Liver (tissue), 9 donors: ENCODE measurements around the gene ST3GAL3. TPM values are rescaled to one million over a fixed set of nuclear protein-coding genes. Genes with fewer than 3 reads are reported as not detected.

Experiments
- DNase-seq: peaks from one replicate; pipeline ENCODE4 v3.0.0-alpha.2; 2017; ENCODE audit warnings: low spot score
- H3K27ac ChIP-seq, 2 donors: one replicate each; pipeline ENCODE4 v1.7.0; 2013; ENCODE audit warnings: inconsistent platforms in 2 of 2, low read length in 2 of 2, control low read depth in 1 of 2, low read depth in 1 of 2, mild to moderate bottlenecking in 1 of 2
- H3K27me3 ChIP-seq, 4 donors: one replicate each; pipeline versions ENCODE4 v1.6.1 to v1.7.0; 2013; ENCODE audit warnings: low read length in 3 of 4, inconsistent platforms in 1 of 4, mild to moderate bottlenecking in 1 of 4, moderate library complexity in 1 of 4; ENCODE audit not compliant: control insufficient read depth in 4 of 4, insufficient read depth in 4 of 4
- H3K36me3 ChIP-seq, 4 donors: one replicate each; pipeline versions ENCODE4 v1.6.1 to v1.7.0; 2013; ENCODE audit warnings: low read length in 3 of 4, mild to moderate bottlenecking in 3 of 4, low read depth in 1 of 4, moderate library complexity in 1 of 4; ENCODE audit not compliant: control insufficient read depth in 4 of 4, insufficient read depth in 3 of 4
- H3K4me1 ChIP-seq, 4 donors: one replicate each; pipeline versions ENCODE4 v1.6.1 to v1.7.0; 2013; ENCODE audit warnings: low read length in 3 of 4, mild to moderate bottlenecking in 3 of 4, moderate library complexity in 1 of 4; ENCODE audit not compliant: control insufficient read depth in 4 of 4, insufficient read depth in 4 of 4
- H3K4me3 ChIP-seq, 3 donors: one replicate each; pipeline versions ENCODE4 v1.6.1 to v1.7.0; 2013; ENCODE audit warnings: low read length in 3 of 3, control low read depth in 1 of 3, low read depth in 1 of 3, mild to moderate bottlenecking in 1 of 3
- H3K9ac ChIP-seq, 2 donors: one replicate each; pipeline ENCODE4 v1.7.0; 2013; ENCODE audit warnings: low read length in 2 of 2, mild to moderate bottlenecking in 2 of 2, moderate library complexity in 2 of 2, control low read depth in 1 of 2, low read depth in 1 of 2
- H3K9me3 ChIP-seq, 4 donors: one replicate each; pipeline versions ENCODE4 v1.6.1 to v1.7.0; 2013; ENCODE audit warnings: low read length in 3 of 4; ENCODE audit not compliant: control insufficient read depth in 4 of 4
- EGR1 ChIP-seq, 2 donors: IDR thresholded peaks; 2 replicates each; pipeline ENCODE4 v1.6.1; 2016 to 2018; ENCODE audit warnings: antibody characterized with exemption in 2 of 2, low read depth in 2 of 2
- FOXA1 ChIP-seq: IDR thresholded peaks from 2 replicates; pipeline ENCODE4 v1.6.1; 2016; ENCODE audit warnings: antibody characterized with exemption
- FOXA2 ChIP-seq: IDR thresholded peaks from 2 replicates; pipeline ENCODE4 v1.6.1; 2016; ENCODE audit warnings: antibody characterized with exemption
- GABPA ChIP-seq, 2 donors: IDR thresholded peaks in 1 of 2; conservative IDR thresholded peaks in 1 of 2; 2 replicates each; pipeline ENCODE4 v1.6.1; 2016; ENCODE audit warnings: antibody characterized with exemption in 2 of 2, mild to moderate bottlenecking in 1 of 2, moderate library complexity in 1 of 2
- HNF4A ChIP-seq, 2 donors: conservative IDR thresholded peaks; 2 replicates each; pipeline ENCODE4 v1.6.1; 2016; ENCODE audit warnings: antibody characterized with exemption in 2 of 2, mild to moderate bottlenecking in 2 of 2
- HNF4G ChIP-seq: IDR thresholded peaks from 2 replicates; pipeline ENCODE4 v1.6.1; 2016; ENCODE audit warnings: antibody characterized with exemption
- JUND ChIP-seq, 2 donors: IDR thresholded peaks; 2 replicates each; pipeline ENCODE4 v1.6.1; 2016; ENCODE audit warnings: antibody characterized with exemption in 2 of 2
- NR2F2 ChIP-seq: IDR thresholded peaks from 2 replicates; pipeline ENCODE4 v1.6.1; 2016; ENCODE audit warnings: antibody characterized with exemption
- RAD21 ChIP-seq, 2 donors: IDR thresholded peaks; 2 replicates each; pipeline ENCODE4 v1.6.1; 2016; ENCODE audit warnings: antibody characterized with exemption in 2 of 2, mild to moderate bottlenecking in 2 of 2
- RXRA ChIP-seq, 2 donors: IDR thresholded peaks; 2 replicates each; pipeline ENCODE4 v1.6.1; 2017 to 2018; ENCODE audit warnings: antibody characterized with exemption in 2 of 2, mild to moderate bottlenecking in 1 of 2
- SP1 ChIP-seq: IDR thresholded peaks from 2 replicates; pipeline ENCODE4 v1.6.1; 2018; ENCODE audit warnings: antibody characterized with exemption, mild to moderate bottlenecking
- TAF1 ChIP-seq: conservative IDR thresholded peaks from 2 replicates; pipeline ENCODE4 v1.6.1; 2016; ENCODE audit warnings: antibody characterized with exemption, mild to moderate bottlenecking
- YY1 ChIP-seq: IDR thresholded peaks from 2 replicates; pipeline ENCODE4 v1.6.1; 2016; ENCODE audit warnings: antibody characterized with exemption, mild to moderate bottlenecking
- WGBS: extraction: QIAGEN DNeasy Blood & Tissue Kit; methylation state at CpG from one replicate; pipeline ENCODE4 v1.1.7; 2013; 5-methylcytosine and 5-hydroxymethylcytosine counted together
- polyA plus RNA-seq, 2 donors: library from polyadenylated mRNA; stranded (reverse) in 1 of 2; unstranded in 1 of 2; fragments of 200-250 nt in 1 of 2; fragments of >200 nt in 1 of 2; fragmentation: Nextera tagmentation in 1 of 2; extraction: Ambion mirVana in 1 of 2; gene quantifications; one replicate each; pipeline versions ENCODE4 v1.2.1 to v1.2.3, GENCODE V29; 2013 to 2015
- total RNA-seq, 2 donors: library from RNA; depleted of rRNA; stranded (reverse); fragments of >200 nt; gene quantifications; one replicate each; pipeline ENCODE4 v1.2.3, GENCODE V29; 2014
- TF ChIP-seq, protein P1 (sequence below): IDR thresholded peaks from 2 replicates; pipeline ENCODE4 v1.6.1; 2016; ENCODE audit warnings: antibody characterized with exemption
- TF ChIP-seq, protein P2 (sequence below): fragments of 150-350 bp; IDR thresholded peaks from 2 replicates; pipeline ENCODE4 v1.5.1; 2017; ENCODE audit warnings: improper control_type of control experiment, low read depth, low read length; ENCODE audit not compliant: missing input control
- TF ChIP-seq, protein P3 (sequence below): IDR thresholded peaks from 2 replicates; pipeline ENCODE4 v1.6.1; 2016; ENCODE audit warnings: antibody characterized with exemption
- TF ChIP-seq, protein P4 (sequence below): IDR thresholded peaks from 2 replicates; pipeline ENCODE4 v1.6.1; 2016; ENCODE audit warnings: antibody characterized with exemption, mild to moderate bottlenecking
- TF ChIP-seq, protein P5 (sequence below): IDR thresholded peaks from 2 replicates; pipeline ENCODE4 v1.6.1; 2016; ENCODE audit warnings: antibody characterized with exemption
- donor health status: healthy.
- donor health status: healthy.
- donor health status: healthy.
- donor health status: healthy.
- donor health status: healthy.

The ST3GAL3 gene
- total and polyA plus RNA-seq, 4 donors: 4.9 to 11.4 (median 8.1) TPM

DNA sequence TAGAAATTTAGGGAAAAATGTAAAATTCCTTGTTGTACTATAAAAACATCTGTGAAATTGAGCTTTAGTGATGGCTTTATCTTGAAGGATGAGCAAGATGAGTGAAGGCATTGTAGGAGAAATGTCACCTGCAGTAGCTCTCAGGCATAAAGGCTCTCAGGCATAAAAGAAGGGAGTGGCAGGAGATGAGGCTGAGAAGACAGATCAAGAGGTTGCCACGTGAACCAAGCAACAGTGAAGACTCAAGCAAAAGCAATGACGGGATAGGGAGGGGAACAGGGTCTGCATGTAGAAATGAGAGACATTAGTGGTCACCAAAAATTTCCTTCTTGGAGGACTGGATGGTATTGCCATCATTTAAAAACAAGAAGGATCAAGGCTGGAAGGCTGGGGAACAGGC is 98.8 kb downstream of the ST3GAL3 start:
- H3K9ac ChIP-seq: no peak overlapping the region
- no peaks in the 10 kb centered on the region for H3K4me1 ChIP-seq
- no peaks in the 10 kb centered on the region for H3K36me3 ChIP-seq
- H3K27ac ChIP-seq: no peak overlapping the region
- TF ChIP-seq FOXA2 (no peak), FOXA1 (no peak), TAF1 (no peak), HNF4A (conservative IDR thresholded peaks at IDR 0.05) (no peak), NR2F2 (no peak), RAD21 (IDR thresholded peaks at IDR 0.05) (no peak), EGR1 (IDR thresholded peaks at IDR 0.05; ENCODE audit: low read depth in 2 of 2) (no peak), JUND (IDR thresholded peaks at IDR 0.05) (no peak), GABPA (IDR thresholded peaks at IDR 0.05 in 1 of 2, conservative IDR thresholded peaks at IDR 0.05 in 1 of 2) (no peak), RXRA (IDR thresholded peaks at IDR 0.05) (no peak), SP1 (no peak), YY1 (no peak), HNF4G (no peak)
- TF ChIP-seq, protein P1, sequence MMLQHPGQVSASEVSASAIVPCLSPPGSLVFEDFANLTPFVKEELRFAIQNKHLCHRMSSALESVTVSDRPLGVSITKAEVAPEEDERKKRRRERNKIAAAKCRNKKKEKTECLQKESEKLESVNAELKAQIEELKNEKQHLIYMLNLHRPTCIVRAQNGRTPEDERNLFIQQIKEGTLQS: no peak
- TF ChIP-seq, protein P2, sequence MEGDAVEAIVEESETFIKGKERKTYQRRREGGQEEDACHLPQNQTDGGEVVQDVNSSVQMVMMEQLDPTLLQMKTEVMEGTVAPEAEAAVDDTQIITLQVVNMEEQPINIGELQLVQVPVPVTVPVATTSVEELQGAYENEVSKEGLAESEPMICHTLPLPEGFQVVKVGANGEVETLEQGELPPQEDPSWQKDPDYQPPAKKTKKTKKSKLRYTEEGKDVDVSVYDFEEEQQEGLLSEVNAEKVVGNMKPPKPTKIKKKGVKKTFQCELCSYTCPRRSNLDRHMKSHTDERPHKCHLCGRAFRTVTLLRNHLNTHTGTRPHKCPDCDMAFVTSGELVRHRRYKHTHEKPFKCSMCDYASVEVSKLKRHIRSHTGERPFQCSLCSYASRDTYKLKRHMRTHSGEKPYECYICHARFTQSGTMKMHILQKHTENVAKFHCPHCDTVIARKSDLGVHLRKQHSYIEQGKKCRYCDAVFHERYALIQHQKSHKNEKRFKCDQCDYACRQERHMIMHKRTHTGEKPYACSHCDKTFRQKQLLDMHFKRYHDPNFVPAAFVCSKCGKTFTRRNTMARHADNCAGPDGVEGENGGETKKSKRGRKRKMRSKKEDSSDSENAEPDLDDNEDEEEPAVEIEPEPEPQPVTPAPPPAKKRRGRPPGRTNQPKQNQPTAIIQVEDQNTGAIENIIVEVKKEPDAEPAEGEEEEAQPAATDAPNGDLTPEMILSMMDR: no peak
- TF ChIP-seq, protein P3, sequence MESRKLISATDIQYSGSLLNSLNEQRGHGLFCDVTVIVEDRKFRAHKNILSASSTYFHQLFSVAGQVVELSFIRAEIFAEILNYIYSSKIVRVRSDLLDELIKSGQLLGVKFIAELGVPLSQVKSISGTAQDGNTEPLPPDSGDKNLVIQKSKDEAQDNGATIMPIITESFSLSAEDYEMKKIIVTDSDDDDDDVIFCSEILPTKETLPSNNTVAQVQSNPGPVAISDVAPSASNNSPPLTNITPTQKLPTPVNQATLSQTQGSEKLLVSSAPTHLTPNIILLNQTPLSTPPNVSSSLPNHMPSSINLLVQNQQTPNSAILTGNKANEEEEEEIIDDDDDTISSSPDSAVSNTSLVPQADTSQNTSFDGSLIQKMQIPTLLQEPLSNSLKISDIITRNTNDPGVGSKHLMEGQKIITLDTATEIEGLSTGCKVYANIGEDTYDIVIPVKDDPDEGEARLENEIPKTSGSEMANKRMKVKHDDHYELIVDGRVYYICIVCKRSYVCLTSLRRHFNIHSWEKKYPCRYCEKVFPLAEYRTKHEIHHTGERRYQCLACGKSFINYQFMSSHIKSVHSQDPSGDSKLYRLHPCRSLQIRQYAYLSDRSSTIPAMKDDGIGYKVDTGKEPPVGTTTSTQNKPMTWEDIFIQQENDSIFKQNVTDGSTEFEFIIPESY: no peak
- TF ChIP-seq, protein P4, sequence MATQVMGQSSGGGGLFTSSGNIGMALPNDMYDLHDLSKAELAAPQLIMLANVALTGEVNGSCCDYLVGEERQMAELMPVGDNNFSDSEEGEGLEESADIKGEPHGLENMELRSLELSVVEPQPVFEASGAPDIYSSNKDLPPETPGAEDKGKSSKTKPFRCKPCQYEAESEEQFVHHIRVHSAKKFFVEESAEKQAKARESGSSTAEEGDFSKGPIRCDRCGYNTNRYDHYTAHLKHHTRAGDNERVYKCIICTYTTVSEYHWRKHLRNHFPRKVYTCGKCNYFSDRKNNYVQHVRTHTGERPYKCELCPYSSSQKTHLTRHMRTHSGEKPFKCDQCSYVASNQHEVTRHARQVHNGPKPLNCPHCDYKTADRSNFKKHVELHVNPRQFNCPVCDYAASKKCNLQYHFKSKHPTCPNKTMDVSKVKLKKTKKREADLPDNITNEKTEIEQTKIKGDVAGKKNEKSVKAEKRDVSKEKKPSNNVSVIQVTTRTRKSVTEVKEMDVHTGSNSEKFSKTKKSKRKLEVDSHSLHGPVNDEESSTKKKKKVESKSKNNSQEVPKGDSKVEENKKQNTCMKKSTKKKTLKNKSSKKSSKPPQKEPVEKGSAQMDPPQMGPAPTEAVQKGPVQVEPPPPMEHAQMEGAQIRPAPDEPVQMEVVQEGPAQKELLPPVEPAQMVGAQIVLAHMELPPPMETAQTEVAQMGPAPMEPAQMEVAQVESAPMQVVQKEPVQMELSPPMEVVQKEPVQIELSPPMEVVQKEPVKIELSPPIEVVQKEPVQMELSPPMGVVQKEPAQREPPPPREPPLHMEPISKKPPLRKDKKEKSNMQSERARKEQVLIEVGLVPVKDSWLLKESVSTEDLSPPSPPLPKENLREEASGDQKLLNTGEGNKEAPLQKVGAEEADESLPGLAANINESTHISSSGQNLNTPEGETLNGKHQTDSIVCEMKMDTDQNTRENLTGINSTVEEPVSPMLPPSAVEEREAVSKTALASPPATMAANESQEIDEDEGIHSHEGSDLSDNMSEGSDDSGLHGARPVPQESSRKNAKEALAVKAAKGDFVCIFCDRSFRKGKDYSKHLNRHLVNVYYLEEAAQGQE: no peak
- TF ChIP-seq, protein P5, sequence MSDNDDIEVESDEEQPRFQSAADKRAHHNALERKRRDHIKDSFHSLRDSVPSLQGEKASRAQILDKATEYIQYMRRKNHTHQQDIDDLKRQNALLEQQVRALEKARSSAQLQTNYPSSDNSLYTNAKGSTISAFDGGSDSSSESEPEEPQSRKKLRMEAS: no peak
- 97% methylated on average over 2 of the region's 2 CpGs for WGBS
- DNase-seq: no peak
- H3K4me3 ChIP-seq: no peak overlapping the region
- H3K9me3 ChIP-seq: no peaks in the 10 kb centered on the region
- H3K27me3 ChIP-seq: no peaks in the 10 kb centered on the region
